Panc1 (cell line): ENCODE data around the gene PGPEP1. TPM values are rescaled to one million over a fixed set of nuclear protein-coding genes. Genes with fewer than 3 reads are reported as not detected.

Source experiments
- ATAC-seq: fragments of 200-7000 bp; cut with Tn5 transposase; 2 replicates; pipeline ENCODE4 v1.9.1; 2020; ENCODE audit warnings: mild to moderate bottlenecking, moderate library complexity
- BruUV-seq: library from RNA; stranded (reverse); fragments of 400-500 nt; replicated peaks from 2 replicates; lab custom pipeline; 2021; lab: Mats Ljungman, UMichigan
- CTCF ChIA-PET: fragments of 300-600 bp; sonication (Branson Sonifier 250); formaldehyde crosslinking; loops from one replicate; lab custom pipeline; 2022; ENCODE audit warnings: antibody characterized with exemption; lab: Charles Lee
- POLR2A ChIA-PET: fragments of 300-600 bp; sonication (Branson Sonifier 250); formaldehyde crosslinking; loops from one replicate; lab custom pipeline; 2022; ENCODE audit warnings: antibody characterized with exemption; lab: Charles Lee
- DNase-seq: peaks from one replicate; pipeline ENCODE4 v3.0.0-alpha.2; 2010; ENCODE audit warnings: low read depth, low spot score
- H3K27ac ChIP-seq: 2 replicates; pipeline ENCODE4 v1.5.1; 2011; ENCODE audit warnings: mild to moderate bottlenecking, low read length, inconsistent platforms
- H3K27me3 ChIP-seq: fragments of 200-500 bp; sonication (Bioruptor generic); 2 replicates; pipeline ENCODE4 v1.6.0; 2014; ENCODE audit warnings: low read length, inconsistent platforms; ENCODE audit not compliant: control insufficient read depth, insufficient read depth
- H3K36me3 ChIP-seq: fragments of 200-500 bp; sonication (Bioruptor generic); 2 replicates; pipeline ENCODE4 v1.5.1; 2014; ENCODE audit warnings: inconsistent platforms, mild to moderate bottlenecking, low read length, moderate library complexity; ENCODE audit not compliant: control insufficient read depth, insufficient read depth
- H3K4me1 ChIP-seq: 2 replicates; pipeline ENCODE4 v1.5.1; 2011; ENCODE audit warnings: inconsistent platforms, mild to moderate bottlenecking, low read length, moderate library complexity; ENCODE audit not compliant: control insufficient read depth, insufficient read depth
- H3K4me3 ChIP-seq, 2 experiments: 2 replicates each; pipeline ENCODE4 v1.5.1; 2011 to 2012; ENCODE audit warnings: low read depth in 2 of 2, low read length in 2 of 2, mild to moderate bottlenecking in 2 of 2, inconsistent platforms in 1 of 2, moderate library complexity in 1 of 2
- H3K9me3 ChIP-seq: fragments of 200-500 bp; sonication (Bioruptor generic); 2 replicates; pipeline ENCODE4 v1.5.1; 2014; ENCODE audit warnings: low read depth, mild to moderate bottlenecking, inconsistent platforms, low read length, moderate library complexity; ENCODE audit not compliant: control insufficient read depth, insufficient read depth
- CTCF ChIP-seq: fragments of 450-650 bp; IDR thresholded peaks from 2 replicates; pipeline ENCODE4 v1.5.1; 2017; ENCODE audit warnings: mild to moderate bottlenecking
- POLR2AphosphoS5 ChIP-seq: IDR thresholded peaks from 2 replicates; pipeline ENCODE4 v1.6.1; 2012; ENCODE audit warnings: mild to moderate bottlenecking, low read depth, low read length, moderate library complexity
- REST ChIP-seq, 2 experiments: IDR thresholded peaks; 2 replicates each; pipeline ENCODE4 v1.6.1; 2011 to 2012; ENCODE audit warnings: low read depth in 2 of 2, control low read depth in 1 of 2, low read length in 1 of 2, mild to moderate bottlenecking in 1 of 2, moderate library complexity in 1 of 2; ENCODE audit not compliant: insufficient read depth in 1 of 2
- SIN3A ChIP-seq: IDR thresholded peaks from 2 replicates; pipeline ENCODE4 v1.6.1; 2012; ENCODE audit warnings: low read depth, mild to moderate bottlenecking, low read length, moderate library complexity, borderline replicate concordance; ENCODE audit not compliant: insufficient read depth
- TCF7L2 ChIP-seq: IDR thresholded peaks from 2 replicates; pipeline ENCODE4 v1.6.1; 2011; ENCODE audit warnings: mild to moderate bottlenecking, low read depth, low read length, inconsistent platforms
- in situ Hi-C: cut with HindIII; loops from 2 replicates; pipeline ENCODE4 v1.10.0; 2016; ENCODE audit warnings: low sequenced_read_pairs, low pct_unique_long_range_greater_than_20kb
- intact Hi-C: fragments of 100-400 bp; cut with micrococcal nuclease; formaldehyde crosslinking; loops from one replicate; pipeline ENCODE4 v1.10.0; 2022; ENCODE audit not compliant: unreplicated experiment
- total RNA-seq: library from RNA; stranded (reverse); gene quantifications from one replicate; pipeline ENCODE4 v1.2.1, GENCODE V29; 2021; ENCODE audit not compliant: unreplicated experiment

Gene PGPEP1
- total RNA-seq, 1 experiment from 2014 or later, result 36.3 TPM

- peak; percentile 93 for ATAC-seq
- H3K9me3 ChIP-seq, result no peaks in the 10 kb centered on the region
- no peaks in the 10 kb centered on the region for H3K36me3 ChIP-seq
- POLR2A ChIA-PET, result interaction anchor here (0.6 kb wide), 1 partner anchor 35 kb away, joined by 3 read pairs; no protein-coding TSS in a partner anchor
- peak; percentile 89 for DNase-seq
- H3K27ac ChIP-seq, result peak overlapping the region; percentile 83
- in situ Hi-C loops, result no loop called here
- TSS peak; percentile 58 for BruUV-seq
- H3K27me3 ChIP-seq, result no peaks in the 10 kb centered on the region
- peaks cover 28% of the 10 kb centered on the region for H3K4me1 ChIP-seq
- H3K4me3 ChIP-seq, result no peak overlapping the region
- TF ChIP-seq REST (IDR thresholded peaks at IDR 0.05; ENCODE audit: insufficient read depth in 1 of 2, low read depth in 2 of 2, low read length in 1 of 2) (0 out of 4 replicates have a peak, but pooled peaks of 1 of the 2 experiments have one; percentile 28), POLR2AphosphoS5 (peak; percentile 72; the same call in 1 of the 2 replicates), SIN3A (no peak), CTCF (no peak), TCF7L2 (peak; percentile 92)
- intact Hi-C loops, result no loop called here
- CTCF ChIA-PET, result interaction anchor here (1.4 kb wide), 1 partner anchor 21 kb away, joined by 4 read pairs; the partner anchor contains the start of gene GDF15
These were observed 24.6 kb downstream of the PGPEP1 start for GRCh38 chr19:18364826-18365528.

- Histone ChIP-seq H3K4me3 (no peak overlapping the region), H3K36me3 (no peaks in the 10 kb centered on the region), H3K27ac (peak overlapping the region; percentile 83), H3K4me1 (peaks cover 28% of the 10 kb centered on the region), H3K9me3 (no peaks in the 10 kb centered on the region), H3K27me3 (no peaks in the 10 kb centered on the region)
- intact Hi-C loops (no loop called here), in situ Hi-C loops (no loop called here)
- DNase-seq (no peak), ATAC-seq (no peak)
- ChIA-PET POLR2A (no interaction called here), CTCF (no interaction called here)
- BruUV-seq, result no TSS peak
- TF ChIP-seq CTCF (no peak), SIN3A (no peak), TCF7L2 (no peak)
These were observed 25.6 kb downstream of the PGPEP1 start for GRCh38 chr19:18366021-18366435.
